Glutamatergic neuron (in vitro differentiated cells): ENCODE results near the gene VIPAS39. TPM values are rescaled to one million over a fixed set of nuclear protein-coding genes. Genes with fewer than 3 reads are reported as not detected.

Experiments used
- DNase-seq: peaks from one replicate; pipeline ENCODE4 v3.0.0; 2022
- H3K27ac Mint-ChIP-seq: one replicate; pipeline ENCODE4 v1.8.0; 2020; ENCODE audit warnings: mild to moderate bottlenecking, mixed read lengths, inconsistent platforms; ENCODE audit not compliant: unreplicated experiment
- H3K27me3 Mint-ChIP-seq: one replicate; pipeline ENCODE4 v1.8.0; 2020; ENCODE audit warnings: mild to moderate bottlenecking, moderate library complexity, mixed read lengths, inconsistent platforms; ENCODE audit not compliant: unreplicated experiment
- H3K36me3 Mint-ChIP-seq: one replicate; pipeline ENCODE4 v1.8.0; 2020; ENCODE audit warnings: mild to moderate bottlenecking, mixed read lengths, inconsistent platforms; ENCODE audit not compliant: unreplicated experiment
- H3K4me1 Mint-ChIP-seq: one replicate; pipeline ENCODE4 v1.8.0; 2020; ENCODE audit warnings: mild to moderate bottlenecking, low read depth, mixed read lengths, inconsistent platforms; ENCODE audit not compliant: unreplicated experiment
- H3K4me3 Mint-ChIP-seq: one replicate; pipeline ENCODE4 v1.8.0; 2020; ENCODE audit warnings: mild to moderate bottlenecking, mixed read lengths, inconsistent platforms; ENCODE audit not compliant: unreplicated experiment
- H3K9me3 Mint-ChIP-seq: one replicate; pipeline ENCODE4 v1.8.0; 2020; ENCODE audit warnings: mild to moderate bottlenecking, moderate library complexity, mixed read lengths, inconsistent platforms; ENCODE audit not compliant: unreplicated experiment
- total RNA-seq: library from RNA; stranded (reverse); fragmentation: NEBNext Ultra II Directional; extraction: Animal tissue kit (Norgen Biotek cat#: 25700); gene quantifications from one replicate; pipeline ENCODE4 v1.2.1, GENCODE V29; 2021; ENCODE audit not compliant: unreplicated experiment
- TF ChIP-seq, protein P1 (sequence below): fragments of 200-600 bp; sonication (generic); IDR thresholded peaks from one replicate; pipeline ENCODE4 v1.5.0; 2021; ENCODE audit not compliant: partially characterized antibody, unreplicated experiment

Gene VIPAS39
- total RNA-seq, 1 donor from 2014 or later: 31.6 TPM

DNA sequence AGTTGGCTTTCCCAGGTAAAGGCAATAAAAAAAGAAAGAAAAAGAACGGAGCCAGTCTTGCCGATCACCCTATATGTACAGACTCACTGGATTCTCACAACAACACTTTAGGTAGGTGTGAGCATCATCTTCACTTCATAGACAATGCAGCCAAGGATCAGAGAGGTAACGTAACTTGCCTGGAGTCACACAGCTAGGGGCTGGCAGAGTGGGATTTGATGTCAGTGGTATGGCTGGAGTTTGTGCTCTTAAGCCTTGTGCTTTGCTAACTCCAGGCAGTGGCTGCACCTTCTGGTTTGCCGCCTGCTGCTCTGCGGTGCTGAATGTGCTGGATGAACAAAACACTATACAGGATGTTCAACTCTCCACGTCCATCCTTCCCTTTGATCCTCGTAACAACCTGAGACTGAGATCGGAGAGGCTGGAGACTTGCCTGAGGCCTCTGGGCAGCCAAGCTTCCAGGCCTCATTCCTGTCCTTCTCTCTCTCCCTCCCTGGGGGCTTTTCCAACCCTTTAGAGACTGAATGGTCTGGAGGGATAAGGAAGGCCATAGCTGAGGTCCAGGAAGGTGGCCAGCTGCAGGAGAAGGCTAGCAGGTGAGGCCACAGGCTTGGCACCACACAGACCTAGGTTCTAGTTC lies 33.1 kb upstream of the VIPAS39 start:
- no peak for DNase-seq
- H3K36me3 Mint-ChIP-seq: no peaks in the 10 kb centered on the region
- H3K27ac Mint-ChIP-seq: no peak overlapping the region
- TF ChIP-seq, protein P1, sequence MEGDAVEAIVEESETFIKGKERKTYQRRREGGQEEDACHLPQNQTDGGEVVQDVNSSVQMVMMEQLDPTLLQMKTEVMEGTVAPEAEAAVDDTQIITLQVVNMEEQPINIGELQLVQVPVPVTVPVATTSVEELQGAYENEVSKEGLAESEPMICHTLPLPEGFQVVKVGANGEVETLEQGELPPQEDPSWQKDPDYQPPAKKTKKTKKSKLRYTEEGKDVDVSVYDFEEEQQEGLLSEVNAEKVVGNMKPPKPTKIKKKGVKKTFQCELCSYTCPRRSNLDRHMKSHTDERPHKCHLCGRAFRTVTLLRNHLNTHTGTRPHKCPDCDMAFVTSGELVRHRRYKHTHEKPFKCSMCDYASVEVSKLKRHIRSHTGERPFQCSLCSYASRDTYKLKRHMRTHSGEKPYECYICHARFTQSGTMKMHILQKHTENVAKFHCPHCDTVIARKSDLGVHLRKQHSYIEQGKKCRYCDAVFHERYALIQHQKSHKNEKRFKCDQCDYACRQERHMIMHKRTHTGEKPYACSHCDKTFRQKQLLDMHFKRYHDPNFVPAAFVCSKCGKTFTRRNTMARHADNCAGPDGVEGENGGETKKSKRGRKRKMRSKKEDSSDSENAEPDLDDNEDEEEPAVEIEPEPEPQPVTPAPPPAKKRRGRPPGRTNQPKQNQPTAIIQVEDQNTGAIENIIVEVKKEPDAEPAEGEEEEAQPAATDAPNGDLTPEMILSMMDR: no peak
- no peaks in the 10 kb centered on the region for H3K27me3 Mint-ChIP-seq
- H3K4me1 Mint-ChIP-seq: no peaks in the 10 kb centered on the region
- H3K4me3 Mint-ChIP-seq: no peak overlapping the region
- no peaks in the 10 kb centered on the region for H3K9me3 Mint-ChIP-seq

DNA sequence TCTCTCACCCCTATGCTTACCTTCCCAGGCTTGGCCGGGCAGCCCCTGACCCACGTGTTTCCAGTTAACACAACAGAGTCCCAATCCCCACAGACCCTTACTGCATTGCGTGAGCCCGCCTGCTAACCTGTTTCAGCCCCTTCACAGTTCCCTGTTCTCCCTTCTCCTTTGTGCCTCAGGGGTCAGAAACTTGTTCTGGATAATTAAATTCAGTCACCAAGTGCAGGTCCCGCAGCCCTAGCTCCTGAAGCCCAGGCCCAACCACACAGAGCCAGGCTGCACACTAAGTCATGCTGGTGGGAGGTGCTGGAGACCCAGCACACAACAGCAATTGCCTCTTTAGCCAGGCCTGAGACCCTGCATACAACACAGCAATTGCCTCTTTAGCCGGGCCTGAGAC lies 31.6 kb upstream of the VIPAS39 start:
- DNase-seq: no peak
- Mint-ChIP-seq H3K27me3 (no peaks in the 10 kb centered on the region), H3K4me3 (no peak overlapping the region), H3K9me3 (no peaks in the 10 kb centered on the region), H3K36me3 (no peaks in the 10 kb centered on the region), H3K4me1 (no peaks in the 10 kb centered on the region), H3K27ac (no peak overlapping the region)
- TF ChIP-seq, protein P1: no peak

DNA sequence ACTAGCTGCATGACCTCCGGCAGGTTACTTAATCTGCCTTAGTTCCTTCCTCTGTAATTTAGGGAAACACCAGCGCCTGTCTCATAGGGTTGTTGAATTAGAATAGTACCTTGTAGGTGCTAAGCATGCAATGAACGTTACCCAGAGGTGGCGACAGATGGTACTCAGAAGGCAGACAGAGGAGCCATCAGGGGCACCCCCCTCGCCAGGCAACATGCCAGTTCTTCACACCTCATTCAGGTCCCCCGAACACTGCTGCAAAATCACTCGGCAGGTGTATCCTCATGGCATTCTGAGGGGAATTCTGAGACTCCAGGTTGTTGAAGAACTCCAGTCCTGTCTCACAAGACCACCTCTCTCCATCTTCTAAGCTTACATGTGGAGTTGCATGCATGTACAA lies 31.2 kb upstream of the VIPAS39 start:
- TF ChIP-seq, protein P1: no peak
- H3K27ac Mint-ChIP-seq: no peak overlapping the region

DNA sequence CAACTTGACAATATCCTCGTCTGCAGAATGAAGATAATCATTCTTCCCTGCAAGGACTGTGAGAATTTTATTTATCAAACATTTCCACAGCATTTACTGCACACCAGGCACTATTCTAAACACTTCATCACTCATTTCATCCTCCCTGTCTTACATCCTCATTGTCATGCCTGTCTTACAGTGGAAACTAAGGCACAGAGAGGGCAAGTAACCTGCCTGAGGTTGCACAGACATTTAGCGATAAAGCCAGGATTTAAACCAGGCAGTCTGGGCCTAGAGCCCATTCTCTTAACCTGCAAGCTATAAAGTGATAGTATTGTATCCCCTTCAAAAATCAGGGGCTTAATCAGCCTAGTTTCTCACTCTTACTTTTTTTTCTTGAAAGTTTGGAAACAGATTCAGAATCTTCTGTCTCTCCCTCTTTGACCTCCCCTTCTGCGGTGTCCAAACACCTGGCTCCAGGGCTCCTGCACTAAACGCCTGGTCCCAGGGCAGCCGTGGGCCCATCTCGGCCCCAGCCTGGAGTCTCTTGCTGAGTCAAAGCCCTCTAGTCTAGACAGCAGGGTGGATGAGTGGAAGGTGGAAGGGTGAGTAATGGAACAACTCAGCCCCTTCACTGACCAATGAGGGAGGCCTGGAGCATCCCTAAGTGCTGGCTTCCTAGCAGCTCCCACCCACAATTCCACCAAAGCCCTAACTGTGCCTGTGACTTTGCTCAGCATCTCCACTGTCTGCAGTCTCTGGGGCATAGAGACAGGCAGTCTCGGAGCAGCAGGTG lies 28.7 kb upstream of the VIPAS39 start:
- TF ChIP-seq, protein P1: no peak
- Mint-ChIP-seq H3K27ac (no peak overlapping the region), H3K36me3 (no peaks in the 10 kb centered on the region), H3K4me3 (no peak overlapping the region), H3K4me1 (no peaks in the 10 kb centered on the region), H3K27me3 (no peaks in the 10 kb centered on the region), H3K9me3 (no peaks in the 10 kb centered on the region)
- DNase-seq: no peak

More for the DNA sequence above, 31.2 kb upstream of the VIPAS39 start:
- H3K36me3 Mint-ChIP-seq: no peaks in the 10 kb centered on the region
- no peaks in the 10 kb centered on the region for H3K4me1 Mint-ChIP-seq
- no peak for DNase-seq
- H3K4me3 Mint-ChIP-seq: no peak overlapping the region
- H3K9me3 Mint-ChIP-seq: no peaks in the 10 kb centered on the region
- H3K27me3 Mint-ChIP-seq: no peaks in the 10 kb centered on the region

DNA sequence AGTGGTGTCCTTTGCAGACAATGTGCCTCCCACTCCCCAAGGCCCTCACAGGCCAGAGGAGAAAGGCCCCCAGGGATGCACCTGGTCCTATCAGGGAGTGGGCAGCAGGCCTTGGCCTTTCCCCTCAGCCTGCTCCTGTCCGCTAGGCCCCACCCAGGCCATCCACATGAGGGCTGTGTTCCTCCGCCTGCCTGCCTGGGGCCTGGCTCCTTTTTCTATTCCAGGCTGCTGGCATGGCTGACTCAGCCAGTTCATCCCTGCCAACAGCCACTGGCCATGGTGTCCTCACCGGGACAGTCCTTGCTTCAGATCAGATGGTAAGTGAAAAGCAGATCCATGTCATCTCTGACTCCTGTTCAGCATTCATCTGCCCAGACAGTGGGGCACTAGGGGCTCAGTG lies 27.9 kb upstream of the VIPAS39 start:
- H3K4me3 Mint-ChIP-seq: no peak overlapping the region
- TF ChIP-seq, protein P1: no peak
- no peaks in the 10 kb centered on the region for H3K36me3 Mint-ChIP-seq
- no peaks in the 10 kb centered on the region for H3K27me3 Mint-ChIP-seq
- no peaks in the 10 kb centered on the region for H3K9me3 Mint-ChIP-seq
- no peaks in the 10 kb centered on the region for H3K4me1 Mint-ChIP-seq
- H3K27ac Mint-ChIP-seq: no peak overlapping the region
- DNase-seq: no peak
